ENCODE measurements around the gene IFNGR1.

IFNGR1 gene

GRCh38 chr6:137172734-137173431 lies 46.3 kb downstream of the IFNGR1 start:
- DNase-seq = no peak

- DNase-seq = no peak
These were observed 47.1 kb downstream of the IFNGR1 start for GRCh38 chr6:137171824-137172733.

- DNase-seq = no peak
These were observed 48.2 kb downstream of the IFNGR1 start for GRCh38 chr6:137171053-137171374.

DNA sequence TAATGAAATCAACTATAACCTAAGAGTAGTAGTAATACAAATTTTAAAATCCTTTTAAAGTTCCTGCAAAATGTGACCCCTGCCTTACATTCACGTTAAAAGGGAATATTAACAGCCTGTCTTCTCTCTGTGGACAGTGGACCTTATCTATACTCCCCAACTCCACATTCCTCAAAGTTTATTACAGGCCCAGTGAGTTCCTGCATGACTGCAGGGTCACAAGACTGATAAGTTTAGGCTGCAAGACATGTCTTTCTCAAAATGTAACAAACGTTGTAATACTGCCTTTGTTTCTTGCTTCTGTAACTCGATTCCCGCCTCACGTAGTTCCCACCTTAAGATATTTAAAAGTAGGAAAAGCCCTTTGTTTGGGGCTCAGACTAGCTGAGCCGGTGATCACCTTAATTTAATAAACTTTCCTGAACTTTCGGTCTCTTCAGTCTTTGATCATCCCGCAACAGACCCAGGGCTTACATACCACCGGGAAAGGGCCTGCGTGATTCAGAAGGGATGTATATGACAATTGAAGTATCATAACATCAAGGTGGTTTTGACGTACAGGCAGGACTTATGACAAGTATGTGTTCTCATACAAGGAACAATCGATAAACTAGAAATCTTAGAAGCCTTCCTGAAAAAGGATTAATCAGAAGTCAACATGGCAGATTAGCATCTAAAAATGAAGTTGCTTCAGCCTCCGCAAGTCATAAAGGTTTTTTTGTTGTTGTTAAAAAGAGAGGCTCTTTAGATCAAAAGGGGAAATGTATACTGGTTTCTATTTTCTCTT lies 48.7 kb downstream of the IFNGR1 start:
- no peak for DNase-seq

DNA sequence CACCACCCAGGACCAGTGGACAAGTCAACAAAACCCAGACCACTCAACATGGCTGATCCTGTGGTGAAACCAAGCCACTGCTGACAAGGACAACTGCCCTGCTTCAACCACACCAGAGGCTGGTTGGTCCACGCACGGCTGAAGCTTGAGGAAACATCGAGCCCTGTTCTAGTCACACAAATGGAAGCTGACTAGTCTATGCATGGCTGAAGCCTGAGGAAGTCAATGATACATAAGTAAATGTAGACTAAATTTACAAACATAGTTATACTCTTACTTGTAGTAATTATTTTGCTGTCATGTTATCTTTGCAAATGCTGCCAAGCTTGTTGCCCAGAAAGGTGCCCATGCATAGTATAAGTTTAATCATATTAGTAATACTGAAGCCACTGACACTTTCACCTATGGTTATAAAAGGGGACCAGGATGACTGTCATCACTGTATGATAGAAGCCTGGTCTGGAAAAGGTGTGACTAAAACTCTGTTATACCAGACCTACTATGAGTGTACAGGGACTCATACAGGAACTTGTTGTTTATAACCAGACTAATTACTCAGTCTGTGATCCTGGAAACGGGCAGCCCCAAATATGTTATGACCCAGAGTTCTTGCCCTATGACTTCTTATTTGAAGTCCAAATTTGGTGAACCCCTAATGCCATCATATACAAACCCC lies 51.3 kb downstream of the IFNGR1 start:
- DNase-seq = no peak

- no peak for DNase-seq
These were observed 52.7 kb downstream of the IFNGR1 start for GRCh38 chr6:137166247-137167098.

DNA sequence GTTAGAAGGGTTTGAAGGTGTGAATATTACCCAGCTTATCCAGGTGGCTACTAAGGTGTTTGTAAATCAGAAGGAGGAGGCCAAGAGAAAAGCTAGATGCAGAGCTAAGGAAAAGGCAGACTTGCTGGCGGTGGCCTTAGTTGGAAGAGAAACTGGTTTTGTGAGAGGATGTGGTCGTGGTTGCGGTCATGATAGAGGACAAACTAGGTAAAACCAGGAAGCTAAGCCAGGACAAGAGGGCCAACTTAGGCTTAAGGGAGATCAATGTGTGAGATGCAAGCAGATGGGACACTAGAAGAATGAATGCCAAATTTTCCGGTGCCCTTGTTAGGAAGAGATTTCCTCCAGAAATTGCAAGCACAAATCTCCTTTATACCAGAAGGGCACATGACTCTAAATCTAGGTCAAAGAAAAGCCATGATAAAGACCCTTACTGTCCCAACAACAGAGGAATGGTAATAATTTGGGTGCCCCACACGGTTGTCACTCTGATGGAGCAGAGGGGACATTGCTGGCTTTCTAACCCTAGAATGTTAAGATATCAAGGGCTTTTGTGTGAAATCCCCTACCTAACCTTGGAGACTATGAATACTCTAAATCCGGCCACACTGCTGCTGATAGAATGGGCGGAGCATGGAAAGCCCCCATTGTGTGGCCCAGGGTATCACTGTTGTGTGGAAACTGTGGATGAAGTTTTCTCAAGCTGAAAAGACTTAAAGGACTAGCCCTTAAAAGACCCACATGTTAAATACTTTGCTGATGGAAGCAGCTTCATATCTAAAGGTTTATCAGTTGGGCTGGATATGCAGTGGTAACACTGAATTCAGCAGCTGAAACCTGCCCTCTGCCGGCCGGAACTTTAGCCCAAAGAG lies 53.6 kb downstream of the IFNGR1 start:
- DNase-seq = no peak

- DNase-seq = no peak
These were observed 55.4 kb downstream of the IFNGR1 start for GRCh38 chr6:137163732-137164318.

GRCh38 chr6:137162692-137163306 lies 56.4 kb downstream of the IFNGR1 start:
- DNase-seq = no peak

DNA sequence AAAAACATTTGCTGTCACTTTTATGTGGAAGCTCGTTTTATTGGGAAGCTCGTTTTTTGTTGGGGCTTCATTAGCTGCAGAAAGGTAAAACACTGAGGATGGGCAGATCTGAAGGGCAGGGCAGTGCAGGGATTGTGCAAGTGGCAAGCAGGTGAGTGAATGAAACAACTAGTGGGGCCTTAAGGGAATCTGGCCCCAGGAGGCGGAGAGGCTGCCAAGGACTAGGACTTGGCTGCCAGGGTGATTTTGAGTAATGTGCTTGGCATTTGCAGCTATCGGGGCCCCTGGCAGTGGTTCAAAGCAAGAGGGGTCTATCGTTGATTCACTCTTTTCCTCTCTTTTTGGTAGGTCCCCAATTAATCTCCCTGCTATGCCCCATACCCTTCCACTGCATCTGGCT lies 57.2 kb downstream of the IFNGR1 start:
- DNase-seq = no peak

- no peak for DNase-seq
These were observed 58.4 kb downstream of the IFNGR1 start for GRCh38 chr6:137160763-137161162.

- DNase-seq = no peak
These were observed 59.3 kb downstream of the IFNGR1 start for GRCh38 chr6:137159912-137160311.

- DNase-seq = no peak
These were observed 61.6 kb downstream of the IFNGR1 start for GRCh38 chr6:137157601-137158000.

DNA sequence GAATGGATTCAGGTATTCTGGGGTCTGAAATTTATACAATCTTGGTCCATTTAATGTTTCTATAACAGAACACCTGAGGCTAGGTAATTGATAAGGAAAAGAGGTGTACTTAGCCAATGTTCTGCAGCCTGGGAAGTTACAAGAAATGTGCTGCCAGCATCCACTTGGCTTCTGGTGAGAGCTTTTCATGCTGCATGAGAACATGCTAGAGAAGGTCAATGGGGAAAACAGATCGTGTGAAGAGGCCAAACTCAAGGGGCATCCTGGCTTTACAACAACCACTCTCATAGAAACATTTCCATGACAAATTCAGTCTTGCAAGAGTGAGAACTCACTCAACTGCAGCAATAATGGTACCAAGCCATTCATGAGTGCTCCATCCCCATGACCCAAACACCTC lies 62.5 kb downstream of the IFNGR1 start:
- DNase-seq = no peak

- DNase-seq = no peak
These were observed 63.4 kb downstream of the IFNGR1 start for GRCh38 chr6:137155830-137156229.

DNA sequence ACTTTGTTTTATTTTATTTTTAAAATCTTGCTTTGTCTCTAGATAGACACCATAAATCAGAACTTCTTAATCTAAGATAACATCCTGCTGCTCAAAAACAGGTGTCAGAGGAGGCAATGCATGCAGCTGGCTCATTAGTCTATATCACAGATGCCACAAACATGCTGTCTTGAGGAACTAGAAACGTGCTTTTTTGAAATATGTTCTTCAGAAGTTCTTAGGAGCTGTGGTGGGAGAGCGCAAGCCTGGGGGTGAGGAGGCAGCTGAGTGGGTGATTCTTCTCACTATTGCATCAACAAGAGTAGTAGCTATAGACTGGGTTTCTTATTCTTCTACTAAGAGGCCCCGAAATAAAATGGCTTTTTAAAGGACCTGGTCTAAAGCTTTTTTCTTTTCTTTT lies 69.1 kb downstream of the IFNGR1 start:
- no peak for DNase-seq

DNA sequence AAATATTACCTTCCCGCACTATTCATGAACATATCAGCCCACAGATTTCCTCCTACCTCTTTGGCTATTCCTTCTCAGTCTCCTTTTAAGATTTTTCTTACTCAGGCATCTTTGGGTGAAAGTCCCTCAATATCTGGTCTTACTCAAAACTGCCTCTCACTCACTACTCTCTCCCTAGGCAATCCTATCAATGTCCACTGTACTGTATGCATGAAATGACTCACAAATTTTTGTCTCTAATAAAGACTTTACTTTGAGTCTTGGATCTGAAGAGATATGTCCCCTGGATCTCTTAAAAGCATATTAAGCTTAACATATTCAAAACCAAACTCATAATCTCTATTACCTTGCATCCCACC lies 70.2 kb downstream of the IFNGR1 start:
- DNase-seq = no peak

- DNase-seq = no peak
These were observed 70.7 kb downstream of the IFNGR1 start for GRCh38 chr6:137148306-137149034.
